ENCODE results near the gene OCA2. TPM values are rescaled to one million over a fixed set of nuclear protein-coding genes. Genes with fewer than 3 reads are reported as not detected.

OCA2 gene
- total RNA-seq, 3 donors from 2014 or later (not counting 1 experiment from before 2014, with no cell fraction given): 0.35 to 1.5 (median 0.56) TPM

- H3K36me3 Mint-ChIP-seq: peaks cover 7% of the 10 kb centered on the region
- no peaks in the 10 kb centered on the region for H3K27me3 ChIP-seq (ENCODE audit: control insufficient read depth, insufficient read depth, low read length)
- 97% methylated on average over 10 of the region's 10 CpGs for WGBS (ENCODE audit: insufficient coverage)
Observed at GRCh38 chr15:28118531-28118930, 19.4 kb upstream of the OCA2 start.

GRCh38 chr15:28118083-28118482 lies 19.0 kb upstream of the OCA2 start:
- no peaks in the 10 kb centered on the region for H3K9me3 Mint-ChIP-seq
- H3K4me1 ChIP-seq (ENCODE audit: control insufficient read depth, insufficient read depth, low read length): no peaks in the 10 kb centered on the region
- H3K9me3 ChIP-seq (ENCODE audit: control insufficient read depth, insufficient read depth, low read length): no peaks in the 10 kb centered on the region
- H3K27me3 ChIP-seq (ENCODE audit: control insufficient read depth, insufficient read depth, low read length): no peaks in the 10 kb centered on the region
- 96% methylated on average over 11 of the region's 11 CpGs for WGBS (ENCODE audit: insufficient coverage)
- no peak for TF ChIP-seq CTCF (IDR thresholded peaks at IDR 0.05)
- no peak overlapping the region for H3K4me3 Mint-ChIP-seq
- peaks cover 3 to 9% of the 10 kb centered on the region in 2 donors for H3K4me1 Mint-ChIP-seq
- intact Hi-C loops (cut with micrococcal nuclease): no loop called here
- peaks cover 3% of the 10 kb centered on the region for H3K36me3 Mint-ChIP-seq
- no peak for ATAC-seq
- H3K27ac Mint-ChIP-seq: no peak overlapping the region
- DNase-seq: no peak
- H3K27me3 Mint-ChIP-seq (ENCODE audit: low read depth in 2 of 2): no peaks in the 10 kb centered on the region
- H3K27ac ChIP-seq (ENCODE audit: low read length): no peak overlapping the region
- no peak overlapping the region for H3K4me3 ChIP-seq (ENCODE audit: low read length)
- H3K36me3 ChIP-seq (ENCODE audit: control insufficient read depth, insufficient read depth, low read length): peaks cover 53% of the 10 kb centered on the region

More at GRCh38 chr15:28118531-28118930, 19.4 kb upstream of the OCA2 start:
- DNase-seq (no peak), ATAC-seq (no peak)
- Histone ChIP-seq H3K4me3 (ENCODE audit: low read length) (no peak overlapping the region), H3K4me1 (ENCODE audit: control insufficient read depth, insufficient read depth, low read length) (no peaks in the 10 kb centered on the region), H3K9me3 (ENCODE audit: control insufficient read depth, insufficient read depth, low read length) (no peaks in the 10 kb centered on the region), H3K36me3 (ENCODE audit: control insufficient read depth, insufficient read depth, low read length) (peaks cover 48% of the 10 kb centered on the region), H3K27ac (ENCODE audit: low read length) (no peak overlapping the region)
- Mint-ChIP-seq H3K9me3 (no peaks in the 10 kb centered on the region), H3K27ac (no peak overlapping the region), H3K4me3 (no peak overlapping the region), H3K4me1 (peaks cover 7 to 13% of the 10 kb centered on the region in 2 donors), H3K27me3 (ENCODE audit: low read depth in 2 of 2) (no peaks in the 10 kb centered on the region)
- intact Hi-C loops (cut with micrococcal nuclease): no loop called here
- TF ChIP-seq CTCF (IDR thresholded peaks at IDR 0.05): no peak

GRCh38 chr15:28117432-28117990 lies 18.4 kb upstream of the OCA2 start:
- Histone ChIP-seq H3K27me3 (ENCODE audit: control insufficient read depth, insufficient read depth, low read length) (no peaks in the 10 kb centered on the region), H3K9me3 (ENCODE audit: control insufficient read depth, insufficient read depth, low read length) (no peaks in the 10 kb centered on the region), H3K27ac (ENCODE audit: low read length) (no peak overlapping the region), H3K4me1 (ENCODE audit: control insufficient read depth, insufficient read depth, low read length) (no peaks in the 10 kb centered on the region), H3K4me3 (ENCODE audit: low read length) (no peak overlapping the region), H3K36me3 (ENCODE audit: control insufficient read depth, insufficient read depth, low read length) (peaks cover 58% of the 10 kb centered on the region)
- Mint-ChIP-seq H3K9me3 (no peaks in the 10 kb centered on the region), H3K27me3 (ENCODE audit: low read depth in 2 of 2) (no peaks in the 10 kb centered on the region), H3K4me1 (peaks cover 0 to 7% of the 10 kb centered on the region in 2 donors), H3K4me3 (no peak overlapping the region), H3K27ac (no peak overlapping the region), H3K36me3 (no peaks in the 10 kb centered on the region)
- WGBS (ENCODE audit: insufficient coverage): 96% methylated on average over 12 of the region's 12 CpGs
- intact Hi-C loops (cut with micrococcal nuclease): no loop called here
- no peak for DNase-seq
- no peak for TF ChIP-seq CTCF (IDR thresholded peaks at IDR 0.05)
- ATAC-seq: no peak
